PC-9 (cell line): Measurements from ENCODE around the gene MAGI2. TPM values are rescaled to one million over a fixed set of nuclear protein-coding genes. Genes with fewer than 3 reads are reported as not detected.

Source experiments
- BruUV-seq: library from RNA; stranded (reverse); fragments of 400-500 nt; replicated peaks from 2 replicates; lab custom pipeline; 2021; lab: Mats Ljungman, UMichigan
- CTCF ChIA-PET: fragments of 300-600 bp; sonication (Branson Sonifier 250); formaldehyde crosslinking; loops from one replicate; lab custom pipeline; 2022; ENCODE audit warnings: antibody characterized with exemption; lab: Charles Lee
- POLR2A ChIA-PET: fragments of 300-600 bp; sonication (Branson Sonifier 250); formaldehyde crosslinking; loops from one replicate; lab custom pipeline; 2022; ENCODE audit warnings: antibody characterized with exemption; ENCODE audit not compliant: unreplicated experiment; lab: Charles Lee
- DNase-seq, 2 experiments: peaks; one replicate each; pipeline versions ENCODE4 v3.0.0 to v3.0.0-alpha.2; 2015 to 2022; ENCODE audit warnings: mixed read lengths in 1 of 2
- H2AFZ ChIP-seq: fragments of 200-600 bp; sonication (generic); 2 replicates; pipeline ENCODE4 v1.8.1; 2017; ENCODE audit warnings: antibody characterized with exemption
- H3F3A ChIP-seq: fragments of 200-600 bp; sonication (generic); 2 replicates; pipeline ENCODE4 v1.8.1; 2017; ENCODE audit warnings: antibody characterized with exemption, mild to moderate bottlenecking, low read depth; ENCODE audit not compliant: insufficient read depth
- H3K27ac ChIP-seq: fragments of 200-600 bp; sonication (generic); 2 replicates; pipeline ENCODE4 v1.6.1; 2016; ENCODE audit warnings: mixed run types
- H3K27me3 ChIP-seq: fragments of 200-600 bp; sonication (generic); 2 replicates; pipeline ENCODE4 v1.6.1; 2016; ENCODE audit warnings: low read depth, mixed run types; ENCODE audit not compliant: insufficient read depth
- H3K36me3 ChIP-seq: fragments of 200-600 bp; sonication (generic); 2 replicates; pipeline ENCODE4 v1.6.1; 2016; ENCODE audit warnings: low read depth, mixed run types
- H3K4me1 ChIP-seq: fragments of 200-600 bp; sonication (generic); replicated peaks from 2 replicates; pipeline ENCODE4 v1.6.1; 2016; ENCODE audit warnings: mixed run types; ENCODE audit not compliant: insufficient read depth
- H3K4me2 ChIP-seq: fragments of 200-600 bp; sonication (generic); 2 replicates; pipeline ENCODE4 v1.6.1; 2017; ENCODE audit warnings: mixed run types
- H3K4me3 ChIP-seq: fragments of 200-600 bp; sonication (generic); 2 replicates; pipeline ENCODE4 v1.6.1; 2016; ENCODE audit warnings: mixed run types
- H3K79me2 ChIP-seq: fragments of 200-600 bp; sonication (generic); 2 replicates; pipeline ENCODE4 v1.6.1; 2017; ENCODE audit warnings: low read depth, mixed run types
- H3K9me2 ChIP-seq: fragments of 200-600 bp; sonication (generic); 2 replicates; pipeline ENCODE4 v1.8.1; 2017; ENCODE audit warnings: mild to moderate bottlenecking; ENCODE audit not compliant: insufficient read depth
- H3K9me3 ChIP-seq: fragments of 200-600 bp; sonication (generic); 2 replicates; pipeline ENCODE4 v1.8.1; 2016; ENCODE audit warnings: low read depth; ENCODE audit not compliant: insufficient read depth
- H4K20me1 ChIP-seq: fragments of 200-600 bp; sonication (generic); 2 replicates; pipeline ENCODE4 v1.8.1; 2017; ENCODE audit not compliant: insufficient read depth
- EZH2 ChIP-seq: fragments of 200-600 bp; sonication (generic); IDR thresholded peaks from 2 replicates; pipeline ENCODE4 v1.8.0; 2017; ENCODE audit warnings: antibody characterized with exemption, low read depth
- intact Hi-C: fragments of 100-400 bp; cut with micrococcal nuclease; formaldehyde crosslinking; loops from one replicate; pipeline ENCODE4 v1.10.0; 2022; ENCODE audit not compliant: unreplicated experiment
- total RNA-seq: library from RNA; stranded (reverse); gene quantifications from 2 replicates; pipeline ENCODE4 v1.2.3, GENCODE V29; 2021
- TF ChIP-seq, protein P1 (sequence below): fragments of 200-600 bp; sonication (generic); conservative IDR thresholded peaks from 2 replicates; pipeline ENCODE4 v1.6.1; 2017; ENCODE audit warnings: mixed run types, antibody characterized with exemption, mild to moderate bottlenecking, moderate library complexity

MAGI2 gene
- total RNA-seq, 1 experiment from 2014 or later: 0.92 TPM

DNA sequence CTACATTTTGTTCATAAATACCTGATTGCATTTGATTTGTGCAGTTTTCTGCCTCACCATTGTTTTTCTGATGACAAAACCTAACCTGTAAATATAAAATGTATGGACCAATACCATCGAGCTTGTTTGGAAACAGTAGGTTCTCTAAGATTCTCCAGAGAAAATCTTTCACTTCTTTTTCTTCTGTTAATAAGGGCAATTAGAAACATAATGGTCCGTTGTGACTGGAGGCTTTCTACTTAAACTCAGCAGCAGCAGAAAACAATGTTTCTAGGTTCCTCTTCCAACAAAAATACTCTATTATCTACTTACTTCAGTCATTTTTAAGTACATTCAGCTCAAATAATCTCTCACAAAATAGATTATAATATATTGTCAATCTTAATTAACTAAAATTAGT, 1053.4 kb downstream of the MAGI2 start:
- Histone ChIP-seq H3K4me1 (no peaks in the 10 kb centered on the region), H3K9me3 (no peaks in the 10 kb centered on the region), H4K20me1 (no peaks in the 10 kb centered on the region), H3K27me3 (0 out of 2 replicates have a peak, but pooled peaks cover 8% of the 10 kb centered on the region), H3K79me2 (no peaks in the 10 kb centered on the region), H3K36me3 (no peaks in the 10 kb centered on the region), H2AFZ (no peak overlapping the region), H3K27ac (no peak overlapping the region), H3K9me2 (0 out of 2 replicates have a peak, but pooled peaks cover 3% of the 10 kb centered on the region), H3K4me2 (no peak overlapping the region), H3K4me3 (no peak overlapping the region), H3F3A (no peaks in the 10 kb centered on the region)
- BruUV-seq: no TSS peak
- intact Hi-C loops: no loop called here
- DNase-seq: no peak
- TF ChIP-seq, protein P1, sequence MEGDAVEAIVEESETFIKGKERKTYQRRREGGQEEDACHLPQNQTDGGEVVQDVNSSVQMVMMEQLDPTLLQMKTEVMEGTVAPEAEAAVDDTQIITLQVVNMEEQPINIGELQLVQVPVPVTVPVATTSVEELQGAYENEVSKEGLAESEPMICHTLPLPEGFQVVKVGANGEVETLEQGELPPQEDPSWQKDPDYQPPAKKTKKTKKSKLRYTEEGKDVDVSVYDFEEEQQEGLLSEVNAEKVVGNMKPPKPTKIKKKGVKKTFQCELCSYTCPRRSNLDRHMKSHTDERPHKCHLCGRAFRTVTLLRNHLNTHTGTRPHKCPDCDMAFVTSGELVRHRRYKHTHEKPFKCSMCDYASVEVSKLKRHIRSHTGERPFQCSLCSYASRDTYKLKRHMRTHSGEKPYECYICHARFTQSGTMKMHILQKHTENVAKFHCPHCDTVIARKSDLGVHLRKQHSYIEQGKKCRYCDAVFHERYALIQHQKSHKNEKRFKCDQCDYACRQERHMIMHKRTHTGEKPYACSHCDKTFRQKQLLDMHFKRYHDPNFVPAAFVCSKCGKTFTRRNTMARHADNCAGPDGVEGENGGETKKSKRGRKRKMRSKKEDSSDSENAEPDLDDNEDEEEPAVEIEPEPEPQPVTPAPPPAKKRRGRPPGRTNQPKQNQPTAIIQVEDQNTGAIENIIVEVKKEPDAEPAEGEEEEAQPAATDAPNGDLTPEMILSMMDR: no peak
- no peak for TF ChIP-seq EZH2
- POLR2A ChIA-PET: no interaction called here
- CTCF ChIA-PET: no interaction called here

DNA sequence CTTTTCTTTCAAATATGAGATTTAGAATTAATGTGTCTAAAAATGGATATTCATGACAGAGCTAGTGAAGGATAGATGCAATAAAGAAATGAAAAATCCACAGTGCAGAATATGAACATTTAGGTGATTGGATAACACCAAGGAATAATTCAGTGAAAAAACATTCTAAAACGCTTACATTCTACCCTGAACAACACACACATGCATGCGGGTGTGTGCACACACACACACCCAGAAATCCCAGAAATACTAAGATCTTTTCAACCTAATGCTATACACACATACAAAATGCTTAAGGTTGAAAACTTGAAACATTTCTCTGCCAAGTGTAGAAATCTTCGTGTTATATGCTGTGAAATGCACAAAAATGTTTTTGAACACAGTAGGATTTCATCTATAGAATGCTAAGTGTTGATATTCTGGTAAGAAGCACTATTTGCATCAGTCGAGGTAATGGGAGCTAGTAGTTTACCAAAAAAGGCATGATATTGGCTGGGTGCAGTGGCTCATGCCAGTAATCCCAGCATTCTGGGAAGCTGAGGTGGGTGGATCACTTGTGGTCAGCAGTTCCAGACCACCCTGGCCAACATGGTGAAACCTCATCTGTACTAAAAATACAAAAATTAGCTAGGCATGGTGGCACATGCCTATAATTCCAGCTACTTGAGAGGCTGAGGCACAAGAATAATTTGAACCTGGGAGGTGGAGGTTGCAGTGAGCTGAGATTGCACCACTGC, 1054.3 kb downstream of the MAGI2 start:
- Histone ChIP-seq H3K27ac (no peak overlapping the region), H3K4me3 (no peak overlapping the region), H4K20me1 (no peaks in the 10 kb centered on the region), H3K9me3 (no peaks in the 10 kb centered on the region), H2AFZ (no peak overlapping the region), H3K79me2 (no peaks in the 10 kb centered on the region), H3K4me2 (no peak overlapping the region), H3F3A (no peaks in the 10 kb centered on the region), H3K36me3 (no peaks in the 10 kb centered on the region), H3K27me3 (0 out of 2 replicates have a peak, but pooled peaks cover 8% of the 10 kb centered on the region), H3K9me2 (0 out of 2 replicates have a peak, but pooled peaks cover 3% of the 10 kb centered on the region), H3K4me1 (no peaks in the 10 kb centered on the region)
- TF ChIP-seq EZH2: no peak
- TF ChIP-seq, protein P1: no peak
- intact Hi-C loops: no loop called here
- no TSS peak for BruUV-seq
- no peak for DNase-seq
- ChIA-PET CTCF (no interaction called here), POLR2A (no interaction called here)

DNA sequence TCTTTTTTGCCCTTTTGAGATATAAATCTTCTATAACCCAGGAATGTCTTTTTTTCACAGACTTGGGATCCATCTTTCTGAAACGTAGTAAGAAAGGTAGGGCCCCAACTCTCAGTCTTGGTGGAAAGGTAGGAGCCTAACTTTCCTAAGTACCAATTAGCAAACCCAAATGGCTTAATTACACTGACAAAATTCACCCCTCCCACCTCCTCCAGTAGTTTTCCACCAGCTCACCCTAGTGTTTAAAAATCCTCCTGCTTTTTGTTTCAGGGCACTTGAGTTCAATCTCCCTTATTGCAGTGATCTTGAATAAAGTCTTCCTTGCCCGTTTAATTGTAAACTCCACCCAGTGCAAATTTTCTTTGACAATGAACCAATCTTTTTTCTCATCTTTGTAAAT, 1054.9 kb downstream of the MAGI2 start:
- no peak for DNase-seq
- 0 out of 2 replicates have a peak, but pooled peaks cover 8% of the 10 kb centered on the region for H3K27me3 ChIP-seq
- H3K9me2 ChIP-seq: 0 out of 2 replicates have a peak, but pooled peaks cover 3% of the 10 kb centered on the region
- H3F3A ChIP-seq: no peaks in the 10 kb centered on the region
- no peak overlapping the region for H3K4me2 ChIP-seq
- POLR2A ChIA-PET: no interaction called here
- H3K4me1 ChIP-seq: no peaks in the 10 kb centered on the region
- intact Hi-C loops: no loop called here
- CTCF ChIA-PET: no interaction called here
- H4K20me1 ChIP-seq: no peaks in the 10 kb centered on the region
- TF ChIP-seq, protein P1: no peak
- TF ChIP-seq EZH2: no peak
- no peak overlapping the region for H3K4me3 ChIP-seq
- no peak overlapping the region for H3K27ac ChIP-seq
- no peak overlapping the region for H2AFZ ChIP-seq
- H3K9me3 ChIP-seq: no peaks in the 10 kb centered on the region
- no peaks in the 10 kb centered on the region for H3K36me3 ChIP-seq
- no peaks in the 10 kb centered on the region for H3K79me2 ChIP-seq
- BruUV-seq: no TSS peak
